Mammary epithelial cell (primary cell): ENCODE data around the gene ARID1B.

ENCODE experiments used
- CTCF ChIP-seq, 2 donors: IDR thresholded peaks in 1 of 2; conservative IDR thresholded peaks in 1 of 2; 2 replicates each; pipeline ENCODE4 v1.5.1; 2011 to 2012; ENCODE audit warnings: inconsistent platforms in 2 of 2, low read length in 2 of 2, mild to moderate bottlenecking in 2 of 2, control low read depth in 1 of 2, low read depth in 1 of 2; ENCODE audit not compliant: insufficient read depth in 1 of 2; ENCODE audit errors: extremely low read depth in 1 of 2
- EZH2 ChIP-seq: IDR thresholded peaks from 2 replicates; pipeline ENCODE4 v1.6.1; 2012; ENCODE audit warnings: low read length, inconsistent platforms, borderline replicate concordance

GRCh38 chr6:157002774-157003173 is 225.6 kb downstream of the ARID1B start:
- TF ChIP-seq CTCF (conservative IDR thresholded peaks at IDR 0.05 in 1 of 2, IDR thresholded peaks at IDR 0.05 in 1 of 2; ENCODE audit: extremely low read depth in 1 of 2, insufficient read depth in 1 of 2, low read depth in 1 of 2, low read length in 2 of 2) (no peak), EZH2 (no peak)
